ENCODE results near the gene CWH43.
"Not testable (repeated sequence)": the region's sequence is repeated elsewhere in the genome, so short reads cannot be mapped to it uniquely, and the experiment has no call there.

CWH43 gene

GRCh38 chr4:48985976-48986653, at the start of gene CWH43:
CWH43 (plus strand) TSS chr4:48986275; CDS start chr4:48986430, 155 bp downstream.
- no peak for DNase-seq

- DNase-seq = no peak
Observed at GRCh38 chr4:48937033-48937432, 49.0 kb upstream of the CWH43 start.

GRCh38 chr4:48938831-48939230, 47.2 kb upstream of the CWH43 start:
- no peak for DNase-seq

DNA sequence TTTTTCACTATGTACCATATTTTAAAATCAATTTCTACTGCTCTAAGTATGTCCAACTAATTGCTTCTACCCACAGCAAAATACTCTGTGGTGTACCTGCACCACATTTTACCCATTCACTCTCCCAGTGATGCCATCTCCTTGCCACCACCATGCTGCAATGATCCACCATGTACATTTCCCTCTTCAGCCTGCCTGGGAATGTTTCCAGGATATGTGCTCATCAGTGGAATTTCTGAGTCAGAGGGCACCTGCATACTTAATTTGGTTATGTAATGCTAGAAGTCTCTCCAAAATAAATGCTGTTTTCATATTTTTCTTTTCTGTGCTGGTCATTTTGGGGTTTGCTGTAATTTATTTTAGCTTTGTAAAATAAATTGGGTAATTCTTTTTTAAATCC, 46.3 kb upstream of the CWH43 start:
- no peak for DNase-seq

DNA sequence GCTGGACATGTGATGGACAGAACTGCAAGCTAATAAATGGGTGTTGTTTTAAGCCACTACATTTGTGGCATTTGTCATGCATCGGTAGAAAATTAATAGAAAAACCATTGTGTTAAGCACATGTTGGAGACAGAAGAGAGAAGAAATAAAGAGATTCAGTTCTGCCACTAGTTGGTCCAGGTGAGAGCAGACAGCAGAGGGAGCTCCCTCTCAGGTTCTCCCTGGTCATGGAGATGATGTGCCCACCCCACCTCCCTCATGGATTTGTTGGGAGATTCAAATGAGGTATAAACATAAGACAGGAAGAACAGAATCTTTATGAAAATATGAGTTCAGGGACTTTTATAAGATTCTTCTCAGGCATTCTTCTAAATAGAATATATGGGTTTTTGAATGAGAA, 42.7 kb upstream of the CWH43 start:
- DNase-seq = no peak

- DNase-seq = no peak
Observed at GRCh38 chr4:48944252-48944651, 41.8 kb upstream of the CWH43 start.

DNA sequence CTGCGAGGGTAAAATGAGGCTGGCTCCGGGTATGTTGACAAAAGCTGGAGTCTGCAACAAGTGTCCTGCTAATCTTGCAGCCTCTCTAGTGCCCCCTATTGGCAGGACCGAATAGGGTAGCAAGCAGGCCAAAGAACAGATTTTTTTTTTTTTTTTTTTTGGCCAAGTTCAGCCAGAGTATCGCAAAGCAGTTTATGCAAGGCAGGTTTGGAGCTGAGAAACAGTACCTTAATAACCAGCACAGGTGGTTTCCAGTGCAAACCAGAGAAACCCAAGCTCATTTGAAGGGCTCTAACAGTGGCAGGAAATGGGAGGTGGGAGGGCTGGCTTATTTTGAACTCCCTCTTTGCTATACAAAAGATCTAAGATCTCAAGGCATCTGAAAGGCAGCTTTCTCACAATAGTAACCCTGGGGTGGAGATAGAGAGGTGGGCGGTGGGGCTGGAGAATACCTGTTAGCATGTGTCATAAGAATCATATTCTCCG, 41.3 kb upstream of the CWH43 start:
- DNase-seq = peak; percentile 29

- no peak for DNase-seq
Observed at GRCh38 chr4:48945981-48946380, 40.1 kb upstream of the CWH43 start.

GRCh38 chr4:48947731-48948130, 38.3 kb upstream of the CWH43 start:
- no peak for DNase-seq

GRCh38 chr4:48949086-48949485, 37.0 kb upstream of the CWH43 start:
- no peak for DNase-seq

DNA sequence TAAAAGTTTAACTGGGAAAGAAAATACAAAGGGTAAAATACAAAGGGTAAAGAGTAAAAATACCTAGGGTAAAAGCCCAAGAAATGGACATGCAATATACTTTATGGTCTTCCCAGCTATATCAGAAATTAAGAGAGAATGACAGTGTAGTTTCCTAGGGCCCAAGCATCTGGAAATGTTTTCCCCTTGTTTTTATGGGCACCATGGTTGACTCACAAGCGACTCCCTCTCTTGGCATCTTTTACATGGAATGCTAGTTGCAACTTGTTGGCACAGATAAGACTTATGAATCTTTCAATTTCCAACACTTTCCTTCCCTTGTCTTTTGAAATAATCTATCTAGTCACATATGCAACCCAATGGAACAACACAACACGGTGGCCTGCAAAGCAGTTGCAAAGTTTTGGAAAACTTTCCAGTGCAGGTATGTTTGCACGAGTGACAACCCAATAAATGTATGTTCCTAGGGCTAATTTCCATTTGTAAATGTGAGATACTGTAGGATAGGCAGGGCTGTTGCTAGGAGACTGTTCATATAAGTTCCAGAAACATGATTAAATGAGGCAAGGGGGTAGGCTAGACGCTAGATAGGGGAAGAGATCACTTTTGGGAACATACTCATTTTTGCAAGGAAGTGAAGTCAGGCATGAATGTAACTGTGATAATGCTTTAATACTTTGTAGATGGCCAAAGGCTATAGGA, 36.4 kb upstream of the CWH43 start:
- DNase-seq = no peak

DNA sequence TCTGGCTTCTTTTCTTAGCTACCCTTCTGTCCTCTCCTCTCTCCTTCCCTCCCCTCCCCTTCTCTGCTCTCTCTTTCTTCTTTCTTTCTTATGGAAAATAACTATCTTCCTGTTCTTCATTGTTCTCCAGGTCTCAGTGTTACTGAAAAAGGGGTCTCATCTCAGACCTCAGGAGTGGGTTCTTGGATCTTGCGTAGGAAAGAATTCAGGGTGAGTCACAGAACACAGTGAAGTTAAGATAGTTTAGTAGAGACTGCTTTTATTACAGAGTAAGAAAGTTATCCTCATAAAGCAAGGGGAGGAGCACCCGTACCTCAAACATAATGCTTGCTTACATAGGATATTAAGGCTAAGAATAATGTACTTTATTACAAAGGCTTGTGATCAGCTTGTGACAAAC, 31.8 kb upstream of the CWH43 start:
- DNase-seq = no peak

GRCh38 chr4:48957366-48957765, 28.7 kb upstream of the CWH43 start:
- not testable (repeated sequence) for DNase-seq

DNA sequence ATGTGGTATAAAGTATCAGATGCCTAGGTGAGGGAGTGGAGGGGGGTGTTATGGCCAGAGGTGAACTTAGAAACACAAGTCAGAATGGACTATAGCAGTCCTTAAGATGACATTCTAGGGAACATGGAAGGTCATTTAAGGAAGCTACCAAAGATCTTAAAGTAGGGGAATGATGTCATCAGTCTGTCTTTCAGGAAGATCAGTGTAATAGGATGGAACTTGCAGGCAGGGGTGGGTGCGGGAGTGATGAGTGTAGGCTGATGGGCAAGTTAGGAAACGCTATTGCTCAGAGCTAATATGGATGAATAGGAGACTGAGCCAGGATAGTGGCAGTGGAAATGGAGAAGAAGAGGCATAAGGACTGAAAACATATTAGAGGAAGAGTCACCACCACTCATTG, 27.5 kb upstream of the CWH43 start:
- no peak for DNase-seq

- no peak for DNase-seq
Observed at GRCh38 chr4:48960988-48961635, 25.0 kb upstream of the CWH43 start.

DNA sequence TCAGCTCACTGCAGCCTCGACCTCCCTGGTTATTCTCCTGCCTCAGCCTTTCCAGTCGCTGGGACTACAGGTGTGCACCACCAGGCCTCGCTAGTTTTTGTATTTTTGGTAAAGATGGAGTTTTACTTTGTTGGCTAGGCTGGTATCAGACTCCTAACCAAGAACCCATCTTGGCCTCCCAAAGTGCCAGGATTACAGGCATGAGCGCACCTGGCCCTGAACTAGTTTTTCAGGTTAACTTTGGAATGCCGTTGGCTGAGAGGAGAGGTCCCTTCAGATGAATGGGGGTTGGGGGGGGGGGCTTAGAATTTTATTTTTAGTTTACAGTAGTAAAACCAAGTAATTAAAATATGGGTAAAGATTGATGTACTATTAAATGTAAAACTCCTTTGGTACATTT, 23.4 kb upstream of the CWH43 start:
- DNase-seq = no peak

DNA sequence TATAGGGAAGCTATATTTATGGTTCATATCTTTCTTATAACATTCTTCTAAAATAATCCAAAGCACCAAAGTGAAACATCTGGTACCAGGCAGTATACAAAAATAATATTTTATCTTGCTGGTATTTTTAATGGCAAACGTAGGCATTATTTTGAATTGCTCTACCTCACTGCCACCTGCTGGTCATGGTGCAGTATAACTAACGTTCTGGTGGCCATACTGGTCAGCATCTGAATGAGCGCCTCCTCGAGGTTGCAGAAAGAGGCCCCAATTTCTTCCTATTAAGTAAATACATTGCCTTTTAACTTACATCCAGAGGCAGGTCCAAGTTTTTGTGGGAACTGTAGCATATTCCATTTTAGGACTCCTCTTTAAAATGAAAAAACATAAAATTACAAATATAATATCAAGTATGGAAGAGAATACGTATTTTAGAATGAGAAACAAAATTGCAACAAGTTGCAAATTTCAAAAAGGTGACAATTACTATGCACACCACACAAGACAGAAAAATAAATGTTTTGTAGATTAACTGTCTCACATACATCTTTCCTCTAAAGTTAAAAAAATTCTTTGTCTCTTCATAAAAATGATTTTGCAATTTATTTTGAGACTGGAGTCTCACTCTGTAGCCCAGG, 22.9 kb upstream of the CWH43 start:
- peak; percentile 72 for DNase-seq

DNA sequence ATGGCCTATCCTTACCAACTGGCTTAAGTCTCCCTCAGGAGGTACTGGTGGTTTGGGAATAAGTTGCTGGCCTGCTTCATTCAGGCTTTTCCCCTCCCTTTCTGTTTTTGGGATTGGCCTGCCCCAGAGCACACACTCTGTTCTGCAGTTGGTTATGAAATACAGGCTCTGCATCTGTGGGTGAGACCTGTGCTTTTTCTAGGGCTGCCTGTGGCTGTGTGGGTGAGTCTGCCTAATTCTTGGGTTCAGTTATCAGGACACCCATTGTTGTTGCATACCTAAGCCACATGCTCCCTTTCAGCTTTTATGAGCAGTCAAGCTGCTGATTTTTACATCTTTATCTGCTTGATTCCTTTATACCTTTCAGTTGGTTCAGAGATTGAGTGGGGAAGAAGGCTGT, 19.0 kb upstream of the CWH43 start:
- no peak for DNase-seq

GRCh38 chr4:48967631-48968030, 18.4 kb upstream of the CWH43 start:
- no peak for DNase-seq

DNA sequence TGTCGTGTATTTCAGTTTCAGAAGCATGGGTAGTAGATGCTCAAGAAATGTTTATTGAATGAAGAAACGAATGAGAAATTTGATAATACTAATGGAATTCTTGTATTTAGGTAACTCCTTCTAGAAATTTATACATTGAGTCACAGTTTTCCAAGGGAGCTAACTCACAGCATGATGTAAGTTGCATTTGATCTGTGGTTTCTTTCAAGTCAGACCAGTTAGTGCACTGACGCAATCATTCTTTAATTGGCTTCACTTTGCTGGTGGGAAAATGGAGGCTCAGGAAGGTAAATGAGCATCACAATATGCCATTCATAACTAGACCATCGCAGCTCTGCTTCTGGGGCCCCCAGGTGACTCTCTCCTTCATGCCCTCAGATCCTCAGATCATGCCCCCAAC, 17.3 kb upstream of the CWH43 start:
- DNase-seq = no peak

GRCh38 chr4:48970471-48970921, 15.6 kb upstream of the CWH43 start:
- DNase-seq = no peak

DNA sequence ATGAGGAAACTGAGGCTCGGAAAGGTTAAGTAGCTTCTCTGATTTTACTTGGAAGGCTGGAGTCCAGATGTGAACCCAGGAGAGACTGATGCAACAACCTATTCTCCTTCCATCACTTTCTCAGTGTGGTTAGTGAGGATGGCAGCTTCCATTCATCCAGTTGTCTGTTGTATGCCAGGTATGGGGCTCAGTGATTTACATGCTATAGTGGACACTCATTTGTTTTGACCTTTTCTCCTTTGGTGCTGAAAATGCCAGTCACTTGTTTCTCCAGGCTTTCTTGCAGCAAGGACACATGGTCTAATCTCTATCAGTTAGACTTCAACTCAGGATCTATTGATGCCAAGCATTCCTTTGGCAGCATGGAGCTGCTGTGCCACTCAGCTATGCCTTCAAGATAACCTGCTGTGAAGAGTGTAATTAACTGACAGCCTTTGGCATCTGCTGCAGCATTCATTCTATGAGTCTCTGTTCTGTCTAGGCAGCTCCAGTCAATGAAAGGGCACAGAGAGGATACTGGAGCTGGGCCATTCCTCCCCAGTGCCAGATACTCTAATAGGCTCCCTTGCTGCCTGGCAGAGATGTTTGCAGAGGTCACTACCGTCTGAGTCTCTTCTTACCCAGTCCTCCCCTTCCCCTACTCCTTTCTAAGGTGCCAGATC, 11.0 kb upstream of the CWH43 start:
- DNase-seq = no peak

GRCh38 chr4:48976041-48976440, 10.0 kb upstream of the CWH43 start:
- no peak for DNase-seq
